ENCODE data around the gene PRPSAP1. TPM values are rescaled to one million over a fixed set of nuclear protein-coding genes. Genes with fewer than 3 reads are reported as not detected.

Gene PRPSAP1
- total RNA-seq, 2 experiments from 2014 or later = 10.8 to 12.1 TPM

DNA sequence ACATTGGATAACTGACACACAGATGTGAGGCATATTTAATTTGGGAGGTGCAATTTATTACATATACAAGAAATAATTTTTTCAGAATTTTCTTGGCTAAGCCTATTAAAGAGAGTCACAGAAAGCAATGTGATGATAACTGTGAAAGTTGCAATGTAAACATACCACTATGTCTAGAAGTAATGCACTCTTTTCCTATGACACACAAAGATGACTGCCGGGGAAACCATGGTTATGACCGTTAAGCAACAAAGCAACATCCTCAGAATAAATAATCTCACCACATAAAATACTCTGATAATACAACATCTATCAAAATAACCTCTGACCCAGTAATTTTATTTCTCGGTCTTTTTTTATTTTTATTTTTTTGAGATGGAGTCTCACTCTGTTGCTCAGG is 35.1 kb downstream of the PRPSAP1 start:
- no peaks in the 10 kb centered on the region for H3K9me3 ChIP-seq (ENCODE audit: control insufficient read depth in 1 of 2, insufficient read depth in 1 of 2, low read length in 2 of 2)
- H3K4me1 ChIP-seq (ENCODE audit: insufficient read depth, low read length) = no peaks in the 10 kb centered on the region
- Mint-ChIP-seq H3K36me3 (ENCODE audit: low read depth) (peaks cover 58% of the 10 kb centered on the region), H3K27ac (no peak overlapping the region), H3K9me3 (no peaks in the 10 kb centered on the region), H3K4me1 (ENCODE audit: low read depth) (peaks cover 7% of the 10 kb centered on the region), H3K27me3 (no peaks in the 10 kb centered on the region), H3K4me3 (no peak overlapping the region)
- no peaks in the 10 kb centered on the region for H3K27me3 ChIP-seq (ENCODE audit: control insufficient read depth in 1 of 2, insufficient read depth in 2 of 2, low read length in 2 of 2)
- TF ChIP-seq, protein P1, sequence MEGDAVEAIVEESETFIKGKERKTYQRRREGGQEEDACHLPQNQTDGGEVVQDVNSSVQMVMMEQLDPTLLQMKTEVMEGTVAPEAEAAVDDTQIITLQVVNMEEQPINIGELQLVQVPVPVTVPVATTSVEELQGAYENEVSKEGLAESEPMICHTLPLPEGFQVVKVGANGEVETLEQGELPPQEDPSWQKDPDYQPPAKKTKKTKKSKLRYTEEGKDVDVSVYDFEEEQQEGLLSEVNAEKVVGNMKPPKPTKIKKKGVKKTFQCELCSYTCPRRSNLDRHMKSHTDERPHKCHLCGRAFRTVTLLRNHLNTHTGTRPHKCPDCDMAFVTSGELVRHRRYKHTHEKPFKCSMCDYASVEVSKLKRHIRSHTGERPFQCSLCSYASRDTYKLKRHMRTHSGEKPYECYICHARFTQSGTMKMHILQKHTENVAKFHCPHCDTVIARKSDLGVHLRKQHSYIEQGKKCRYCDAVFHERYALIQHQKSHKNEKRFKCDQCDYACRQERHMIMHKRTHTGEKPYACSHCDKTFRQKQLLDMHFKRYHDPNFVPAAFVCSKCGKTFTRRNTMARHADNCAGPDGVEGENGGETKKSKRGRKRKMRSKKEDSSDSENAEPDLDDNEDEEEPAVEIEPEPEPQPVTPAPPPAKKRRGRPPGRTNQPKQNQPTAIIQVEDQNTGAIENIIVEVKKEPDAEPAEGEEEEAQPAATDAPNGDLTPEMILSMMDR (IDR thresholded peaks at IDR 0.05) = no peak
- CTCF ChIA-PET = no interaction called here
- POLR2A ChIA-PET = no interaction called here
- no peak for ATAC-seq (ENCODE audit: poor library complexity)
- no peak overlapping the region for H3K27ac ChIP-seq (ENCODE audit: low read depth in 1 of 2, low read length in 2 of 2)
- no peak overlapping the region for H3K4me3 ChIP-seq (ENCODE audit: low read length)
- peaks cover 38% of the 10 kb centered on the region for H3K36me3 ChIP-seq (ENCODE audit: insufficient read depth, low read length)
- DNase-seq = no peak
- intact Hi-C loops (cut with DNase I, micrococcal nuclease) = no loop called here

DNA sequence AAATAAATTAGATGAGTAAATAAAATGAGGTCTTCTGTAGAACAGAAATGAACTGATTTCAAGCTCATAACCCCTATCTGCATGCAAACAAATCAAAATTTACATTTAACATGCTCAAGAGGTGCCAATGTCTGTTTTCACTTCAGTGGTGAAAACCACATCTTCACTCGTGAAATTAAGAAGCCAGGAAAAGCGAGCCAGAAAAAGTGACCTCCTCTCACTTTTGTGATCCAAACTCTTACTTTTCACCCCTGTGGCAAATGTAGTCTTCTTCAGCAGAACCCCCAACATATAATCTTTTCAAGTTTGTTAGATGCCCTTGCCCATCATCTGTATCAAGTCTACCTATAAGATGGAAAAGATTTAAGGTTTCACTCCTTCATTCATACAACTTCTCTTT is 36.2 kb downstream of the PRPSAP1 start:
- Histone ChIP-seq H3K27ac (ENCODE audit: low read depth in 1 of 2, low read length in 2 of 2) (no peak overlapping the region), H3K4me3 (ENCODE audit: low read length) (no peak overlapping the region), H3K36me3 (ENCODE audit: insufficient read depth, low read length) (peaks cover 38% of the 10 kb centered on the region), H3K4me1 (ENCODE audit: insufficient read depth, low read length) (no peaks in the 10 kb centered on the region), H3K9me3 (ENCODE audit: control insufficient read depth in 1 of 2, insufficient read depth in 1 of 2, low read length in 2 of 2) (no peaks in the 10 kb centered on the region), H3K27me3 (ENCODE audit: control insufficient read depth in 1 of 2, insufficient read depth in 2 of 2, low read length in 2 of 2) (no peaks in the 10 kb centered on the region)
- Mint-ChIP-seq H3K27me3 (no peaks in the 10 kb centered on the region), H3K27ac (no peak overlapping the region), H3K4me3 (no peak overlapping the region), H3K9me3 (no peaks in the 10 kb centered on the region), H3K36me3 (ENCODE audit: low read depth) (peaks cover 63% of the 10 kb centered on the region), H3K4me1 (ENCODE audit: low read depth) (peaks cover 7% of the 10 kb centered on the region)
- intact Hi-C loops (cut with DNase I, micrococcal nuclease) = no loop called here
- ATAC-seq (ENCODE audit: poor library complexity) (no peak), DNase-seq (no peak)
- TF ChIP-seq, protein P1 (IDR thresholded peaks at IDR 0.05) = no peak
- POLR2A ChIA-PET = no interaction called here
- CTCF ChIA-PET = no interaction called here

DNA sequence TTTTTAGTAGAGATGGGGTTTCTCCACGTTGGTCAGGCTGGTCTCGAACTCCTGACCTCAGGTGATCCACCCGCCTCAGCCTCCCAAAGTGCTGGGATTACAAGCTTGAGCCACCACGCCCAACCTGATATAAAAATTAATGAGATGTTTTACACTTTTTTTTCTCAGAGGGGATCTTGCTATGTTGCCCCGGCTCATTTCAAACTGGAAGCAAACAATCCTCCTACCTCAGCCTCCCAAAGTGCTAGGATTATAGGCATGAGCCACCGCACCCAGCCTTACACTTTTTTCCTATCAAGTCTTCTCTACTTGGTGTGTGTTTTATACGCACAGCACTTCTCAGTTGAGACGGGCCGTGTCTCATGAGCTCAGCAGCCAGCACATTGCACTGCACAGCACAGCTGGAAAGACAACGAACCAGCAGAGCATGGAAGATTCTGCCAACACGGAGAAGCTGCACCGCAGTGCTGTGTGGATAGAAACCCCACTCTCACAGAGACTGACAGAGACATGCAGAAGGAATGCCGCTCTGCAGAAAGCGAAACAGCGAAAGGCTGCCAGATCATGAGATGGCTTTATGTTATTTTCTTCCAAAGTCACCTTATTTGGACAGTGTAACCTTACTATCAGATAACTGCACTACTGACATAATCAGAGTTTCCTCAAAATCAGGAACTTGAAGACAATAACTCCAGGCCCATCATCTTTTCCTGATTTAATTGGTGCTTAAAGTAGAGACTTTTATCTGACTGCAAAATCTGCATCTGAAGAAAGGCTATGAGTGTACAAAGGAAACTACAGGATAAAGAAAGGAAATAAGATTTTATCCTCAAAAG is 39.1 kb downstream of the PRPSAP1 start:
- H3K9me3 ChIP-seq (ENCODE audit: control insufficient read depth in 1 of 2, insufficient read depth in 1 of 2, low read length in 2 of 2) = no peaks in the 10 kb centered on the region
- H3K27me3 Mint-ChIP-seq = no peaks in the 10 kb centered on the region
- H3K27ac Mint-ChIP-seq = no peak overlapping the region
- CTCF ChIA-PET = no interaction called here
- H3K4me1 Mint-ChIP-seq (ENCODE audit: low read depth) = peaks cover 7% of the 10 kb centered on the region
- POLR2A ChIA-PET = no interaction called here
- H3K4me3 ChIP-seq (ENCODE audit: low read length) = no peak overlapping the region
- H3K27ac ChIP-seq (ENCODE audit: low read depth in 1 of 2, low read length in 2 of 2) = no peak overlapping the region
- H3K36me3 Mint-ChIP-seq (ENCODE audit: low read depth) = peaks cover 61% of the 10 kb centered on the region
- ATAC-seq (ENCODE audit: poor library complexity) = no peak
- H3K4me3 Mint-ChIP-seq = no peak overlapping the region
- H3K9me3 Mint-ChIP-seq = no peaks in the 10 kb centered on the region
- no peaks in the 10 kb centered on the region for H3K27me3 ChIP-seq (ENCODE audit: control insufficient read depth in 1 of 2, insufficient read depth in 2 of 2, low read length in 2 of 2)
- DNase-seq = no peak
- H3K4me1 ChIP-seq (ENCODE audit: insufficient read depth, low read length) = no peaks in the 10 kb centered on the region
- intact Hi-C loops (cut with DNase I, micrococcal nuclease) = loop anchor here in 1 of 2 experiments (5.0 kb wide), 1 partner anchor 478 kb away; no protein-coding TSS in a partner anchor
- TF ChIP-seq, protein P1 (IDR thresholded peaks at IDR 0.05) = no peak
- H3K36me3 ChIP-seq (ENCODE audit: insufficient read depth, low read length) = peaks cover 35% of the 10 kb centered on the region
